Spleen (tissue), 11 donors: ENCODE results near the gene CBL. TPM values are rescaled to one million over a fixed set of nuclear protein-coding genes. Genes with fewer than 3 reads are reported as not detected.

Experiments
- DNase-seq: peaks from one replicate; pipeline ENCODE4 v3.0.0-alpha.2; 2020
- H3K27ac ChIP-seq, 8 donors: fragments of 200-600 bp; sonication (generic) in 7 of 8; 1 replicate in 4 of 8; 2 replicates in 4 of 8; pipeline versions ENCODE4 v1.5.0 to v1.8.0; 2016 to 2021; ENCODE audit warnings: inconsistent platforms in 4 of 8, mild to moderate bottlenecking in 4 of 8, moderate library complexity in 1 of 8
- H3K27me3 ChIP-seq, 7 donors: fragments of 200-600 bp; sonication (generic) in 6 of 7; replicated peaks in 1 of 7; 1 replicate in 4 of 7; 2 replicates in 3 of 7; pipeline versions ENCODE4 v1.5.0 to v1.8.0; 2016 to 2021; ENCODE audit warnings: inconsistent platforms in 3 of 7, mild to moderate bottlenecking in 1 of 7
- H3K36me3 ChIP-seq, 6 donors: fragments of 200-600 bp; sonication (generic) in 5 of 6; 1 replicate in 4 of 6; 2 replicates in 2 of 6; pipeline versions ENCODE4 v1.5.0 to v1.8.0; 2016 to 2021; ENCODE audit warnings: inconsistent platforms in 2 of 6
- H3K4me1 ChIP-seq, 6 donors: fragments of 200-600 bp; sonication (generic) in 5 of 6; 1 replicate in 3 of 6; 2 replicates in 3 of 6; pipeline versions ENCODE4 v1.5.0 to v1.8.0; 2016 to 2021; ENCODE audit warnings: inconsistent platforms in 3 of 6
- H3K4me3 ChIP-seq, 8 donors: fragments of 200-600 bp; sonication (generic) in 7 of 8; 1 replicate in 4 of 8; 2 replicates in 4 of 8; pipeline versions ENCODE4 v1.5.0 to v1.8.0; 2016 to 2021; ENCODE audit warnings: inconsistent platforms in 4 of 8, mild to moderate bottlenecking in 4 of 8, moderate library complexity in 2 of 8
- H3K9me3 ChIP-seq, 8 donors: fragments of 200-600 bp; sonication (generic) in 7 of 8; 1 replicate in 4 of 8; 2 replicates in 4 of 8; pipeline versions ENCODE4 v1.5.0 to v1.8.0; 2016 to 2021; ENCODE audit warnings: inconsistent platforms in 4 of 8
- POLR2A ChIP-seq, 3 donors: fragments of 450-650 bp; IDR thresholded peaks; one replicate each; pipeline ENCODE4 v1.5.1; 2017; ENCODE audit warnings: antibody characterized with exemption in 3 of 3, mild to moderate bottlenecking in 1 of 3
- POLR2AphosphoS5 ChIP-seq, 3 donors: sonication (generic); formaldehyde crosslinking; IDR thresholded peaks; one replicate each; pipeline ENCODE4 v1.5.1; 2017; ENCODE audit warnings: antibody characterized with exemption in 3 of 3
- WGBS, 5 donors: extraction: QIAGEN DNeasy Blood & Tissue Kit in 3 of 5; methylation state at CpG; one replicate each; pipeline versions ENCODE4 v1.1.5 to v1.1.7; 2013 to 2018; 5-methylcytosine and 5-hydroxymethylcytosine counted together
- intact Hi-C: fragments of 100-400 bp; cut with DNase I; formaldehyde crosslinking; loops from one replicate; pipeline ENCODE4 v1.15.0; 2023; ENCODE audit warnings: low total_unique reads
- polyA plus RNA-seq, 3 donors: library from polyadenylated mRNA; stranded (reverse); fragments of 200-250 nt; gene quantifications; one replicate each; pipeline ENCODE4 v1.2.1, GENCODE V29; 2013
- total RNA-seq, 7 donors: library from RNA; depleted of rRNA in 3 of 7; stranded (reverse); fragments of >200 nt in 3 of 7; fragmentation: NEBNext Ultra II Directional in 4 of 7; extraction: Animal tissue kit (Norgen Biotek cat#: 25700) in 4 of 7; gene quantifications; one replicate each; pipeline versions ENCODE4 v1.1.0 to v1.2.1, GENCODE V29; 2016 to 2021
- TF ChIP-seq, protein P1 (sequence below), 11 experiments: fragments of 200-600 bp in 7 of 11; fragments of 450-650 bp in 4 of 11; sonication (generic) in 4 of 11; IDR thresholded peaks in 8 of 11; conservative IDR thresholded peaks in 3 of 11; 1 replicate in 7 of 11; 2 replicates in 4 of 11; pipeline versions ENCODE4 v1.4.0 to v1.8.0; 2016 to 2021; ENCODE audit warnings: antibody characterized with exemption in 11 of 11, inconsistent platforms in 4 of 11, mild to moderate bottlenecking in 1 of 11
- donor health status: healthy with polysubstance abuse.
- donor health status: DM: no; HTN: no; CAD: no; lungs with moderate emphysema.
- donor health status: DM: no; HTN: no; CAD: no.
- donor health status: Bipolar disorder and iron deficiency.
- donor health status: healthy.
- donor health status: DM: no; HTN: no; CAD: no.
- donor health status: DM: yes; HTN: yes; CAD: no.

CBL gene
- total and polyA plus RNA-seq, 10 donors = 9.4 to 56.3 (median 45.8) TPM

DNA sequence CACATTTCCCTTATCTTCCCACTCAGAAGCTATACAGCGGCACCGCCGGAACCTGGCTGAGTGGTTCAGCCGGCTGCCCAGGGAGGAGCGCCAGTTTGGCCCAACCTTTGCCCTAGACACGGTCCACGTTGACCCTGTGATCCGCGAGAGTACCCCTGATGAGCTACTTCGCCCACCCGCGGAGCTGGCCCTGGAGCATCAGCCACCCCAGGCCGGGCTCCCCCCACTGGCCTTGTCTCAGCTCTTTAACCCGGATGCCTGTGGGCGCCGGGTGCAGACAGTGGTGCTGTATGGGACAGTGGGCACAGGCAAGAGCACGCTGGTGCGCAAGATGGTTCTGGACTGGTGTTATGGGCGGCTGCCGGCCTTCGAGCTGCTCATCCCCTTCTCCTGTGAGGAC, 32.7 kb upstream of the CBL start:
- no peaks in the 10 kb centered on the region for H3K27me3 ChIP-seq
- peaks cover 0 to 61% (median 23%) of the 10 kb centered on the region in 6 donors for H3K36me3 ChIP-seq
- no peaks in the 10 kb centered on the region for H3K9me3 ChIP-seq
- H3K4me1 ChIP-seq = peaks cover 3 to 51% (median 24%) of the 10 kb centered on the region in 6 donors
- no peak for DNase-seq
- TF ChIP-seq POLR2A (IDR thresholded peaks at IDR 0.05) = no peak
- no peak for TF ChIP-seq POLR2AphosphoS5 (IDR thresholded peaks at IDR 0.05)
- TF ChIP-seq, protein P1, sequence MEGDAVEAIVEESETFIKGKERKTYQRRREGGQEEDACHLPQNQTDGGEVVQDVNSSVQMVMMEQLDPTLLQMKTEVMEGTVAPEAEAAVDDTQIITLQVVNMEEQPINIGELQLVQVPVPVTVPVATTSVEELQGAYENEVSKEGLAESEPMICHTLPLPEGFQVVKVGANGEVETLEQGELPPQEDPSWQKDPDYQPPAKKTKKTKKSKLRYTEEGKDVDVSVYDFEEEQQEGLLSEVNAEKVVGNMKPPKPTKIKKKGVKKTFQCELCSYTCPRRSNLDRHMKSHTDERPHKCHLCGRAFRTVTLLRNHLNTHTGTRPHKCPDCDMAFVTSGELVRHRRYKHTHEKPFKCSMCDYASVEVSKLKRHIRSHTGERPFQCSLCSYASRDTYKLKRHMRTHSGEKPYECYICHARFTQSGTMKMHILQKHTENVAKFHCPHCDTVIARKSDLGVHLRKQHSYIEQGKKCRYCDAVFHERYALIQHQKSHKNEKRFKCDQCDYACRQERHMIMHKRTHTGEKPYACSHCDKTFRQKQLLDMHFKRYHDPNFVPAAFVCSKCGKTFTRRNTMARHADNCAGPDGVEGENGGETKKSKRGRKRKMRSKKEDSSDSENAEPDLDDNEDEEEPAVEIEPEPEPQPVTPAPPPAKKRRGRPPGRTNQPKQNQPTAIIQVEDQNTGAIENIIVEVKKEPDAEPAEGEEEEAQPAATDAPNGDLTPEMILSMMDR (IDR thresholded peaks at IDR 0.05 in 8 of 11, conservative IDR thresholded peaks at IDR 0.05 in 3 of 11) = no peak
- intact Hi-C loops = no loop called here
- WGBS, 5 donors = 94 to 97% (median 96%) methylated on average over 21 of the region's 21 CpGs
- H3K27ac ChIP-seq = no peak overlapping the region
- no peak overlapping the region for H3K4me3 ChIP-seq

DNA sequence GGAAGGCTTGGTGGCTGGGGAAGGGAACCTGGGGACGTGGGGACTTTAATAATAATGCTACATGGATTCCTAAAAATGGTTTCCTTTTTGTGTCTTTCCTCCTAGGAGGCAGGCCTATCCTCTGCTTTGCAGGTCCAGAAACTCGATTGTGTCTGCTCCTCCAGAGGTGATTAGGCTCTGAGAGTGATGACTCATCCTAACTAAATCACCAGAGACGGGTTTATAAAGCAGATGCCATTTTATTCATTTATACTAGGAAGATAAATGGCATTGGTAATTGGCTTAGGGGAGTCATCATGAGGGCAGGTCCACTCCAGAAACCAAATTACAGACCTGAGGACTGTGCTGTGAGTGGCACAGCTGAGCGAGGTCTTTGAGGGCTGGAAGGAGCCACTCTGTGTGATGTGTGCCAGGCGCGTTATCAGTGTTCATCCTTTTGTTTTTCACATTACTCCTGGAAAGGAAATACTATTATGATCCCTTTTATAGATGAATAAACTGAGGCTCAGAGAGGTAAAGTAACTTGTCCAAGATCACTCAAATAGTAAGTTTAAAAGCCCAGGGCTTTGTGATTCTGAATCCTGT, 30.6 kb upstream of the CBL start:
- Histone ChIP-seq H3K27me3 (no peaks in the 10 kb centered on the region), H3K4me3 (no peak overlapping the region), H3K9me3 (no peaks in the 10 kb centered on the region), H3K36me3 (peaks cover 0 to 75% (median 30%) of the 10 kb centered on the region in 6 donors), H3K4me1 (peaks cover 4 to 45% (median 18%) of the 10 kb centered on the region in 6 donors), H3K27ac (no peak overlapping the region)
- TF ChIP-seq POLR2A (IDR thresholded peaks at IDR 0.05) = no peak
- TF ChIP-seq, protein P1 (IDR thresholded peaks at IDR 0.05 in 8 of 11, conservative IDR thresholded peaks at IDR 0.05 in 3 of 11) = no peak
- no peak for TF ChIP-seq POLR2AphosphoS5 (IDR thresholded peaks at IDR 0.05)
- DNase-seq = no peak
- 76 to 87% (median 79%) methylated on average over 6 of the region's 6 CpGs for WGBS, 5 donors
- intact Hi-C loops = no loop called here

DNA sequence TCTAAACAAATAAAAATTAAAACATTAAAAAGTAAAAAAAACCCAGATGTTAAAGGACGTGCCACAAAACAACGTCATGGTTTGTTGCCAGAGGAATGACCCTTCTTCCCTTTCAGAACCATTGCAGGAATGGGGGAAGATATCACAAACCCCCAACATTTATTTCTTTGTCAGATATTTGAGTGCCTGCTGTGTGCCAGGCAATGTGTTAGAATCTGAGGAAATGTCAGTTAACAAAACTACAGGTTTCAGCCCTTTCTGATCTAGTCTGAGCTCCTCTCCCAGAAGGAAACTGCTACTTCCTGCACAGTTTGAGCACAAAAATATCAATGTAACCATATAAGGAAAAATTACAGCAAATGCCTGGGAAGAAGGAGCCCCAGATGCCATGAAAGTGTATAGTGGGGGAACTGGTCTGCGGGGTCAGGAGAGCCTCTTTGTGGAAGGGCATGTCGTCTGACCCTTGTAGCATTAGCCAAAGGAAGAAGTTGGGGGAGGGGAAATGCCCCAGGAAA, 27.9 kb upstream of the CBL start:
- intact Hi-C loops = no loop called here
- no peaks in the 10 kb centered on the region for H3K27me3 ChIP-seq
- TF ChIP-seq POLR2AphosphoS5 (IDR thresholded peaks at IDR 0.05) (no peak), POLR2A (IDR thresholded peaks at IDR 0.05) (no peak)
- H3K9me3 ChIP-seq = no peaks in the 10 kb centered on the region
- peaks cover 4 to 53% (median 24%) of the 10 kb centered on the region in 6 donors for H3K4me1 ChIP-seq
- DNase-seq = no peak
- peaks cover 0 to 88% (median 39%) of the 10 kb centered on the region in 6 donors for H3K36me3 ChIP-seq
- H3K27ac ChIP-seq = peak overlapping the region in 7 of 8 donors; percentile 19 to 63 (median 43)
- 33 to 51% (median 42%) methylated on average over 4 of the region's 4 CpGs for WGBS, 5 donors
- H3K4me3 ChIP-seq = no peak overlapping the region

DNA sequence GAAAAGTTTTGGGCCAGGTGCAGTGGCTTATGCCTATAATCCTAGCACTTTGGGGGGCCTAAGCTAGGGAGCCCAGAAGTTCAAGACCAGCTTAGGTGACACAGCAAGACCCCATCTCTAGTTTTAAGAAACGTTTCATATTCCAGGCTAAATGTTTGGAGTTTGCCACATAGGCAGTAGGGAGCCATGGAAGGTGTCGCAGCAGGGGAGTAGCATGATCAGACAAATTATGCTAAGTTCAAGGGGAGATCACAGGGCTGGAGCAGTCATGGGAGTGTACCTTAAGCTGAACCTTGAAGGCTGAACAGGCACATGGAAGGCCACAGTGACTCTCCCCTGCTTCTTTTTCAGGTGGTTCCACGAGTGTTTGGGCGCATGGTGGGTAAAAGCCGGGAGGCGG, 26.8 kb upstream of the CBL start:
- Histone ChIP-seq H3K4me3 (no peak overlapping the region), H3K27ac (peak overlapping the region in 2 of 8 donors; percentile 60 to 63), H3K27me3 (no peaks in the 10 kb centered on the region), H3K36me3 (peaks cover 0 to 88% (median 31%) of the 10 kb centered on the region in 6 donors), H3K9me3 (no peaks in the 10 kb centered on the region), H3K4me1 (peaks cover 4 to 53% (median 24%) of the 10 kb centered on the region in 6 donors)
- TF ChIP-seq POLR2A (IDR thresholded peaks at IDR 0.05) (no peak), POLR2AphosphoS5 (IDR thresholded peaks at IDR 0.05) (no peak)
- TF ChIP-seq, protein P1 (IDR thresholded peaks at IDR 0.05 in 8 of 11, conservative IDR thresholded peaks at IDR 0.05 in 3 of 11) = no peak
- intact Hi-C loops = no loop called here
- no peak for DNase-seq
- WGBS, 5 donors = 94 to 99% (median 96%) methylated on average over 6 of the region's 6 CpGs
